NK-92 (cell line): ENCODE measurements around the gene SOBP.
"Not testable (repeated sequence)": the region's sequence is repeated elsewhere in the genome, so short reads cannot be mapped to it uniquely, and the experiment has no call there.

Source experiments
- DNase-seq: peaks from one replicate; lab custom pipeline; 2025; ENCODE audit not compliant: unreplicated experiment; lab: John Stamatoyannopoulos, UW

SOBP gene

DNA sequence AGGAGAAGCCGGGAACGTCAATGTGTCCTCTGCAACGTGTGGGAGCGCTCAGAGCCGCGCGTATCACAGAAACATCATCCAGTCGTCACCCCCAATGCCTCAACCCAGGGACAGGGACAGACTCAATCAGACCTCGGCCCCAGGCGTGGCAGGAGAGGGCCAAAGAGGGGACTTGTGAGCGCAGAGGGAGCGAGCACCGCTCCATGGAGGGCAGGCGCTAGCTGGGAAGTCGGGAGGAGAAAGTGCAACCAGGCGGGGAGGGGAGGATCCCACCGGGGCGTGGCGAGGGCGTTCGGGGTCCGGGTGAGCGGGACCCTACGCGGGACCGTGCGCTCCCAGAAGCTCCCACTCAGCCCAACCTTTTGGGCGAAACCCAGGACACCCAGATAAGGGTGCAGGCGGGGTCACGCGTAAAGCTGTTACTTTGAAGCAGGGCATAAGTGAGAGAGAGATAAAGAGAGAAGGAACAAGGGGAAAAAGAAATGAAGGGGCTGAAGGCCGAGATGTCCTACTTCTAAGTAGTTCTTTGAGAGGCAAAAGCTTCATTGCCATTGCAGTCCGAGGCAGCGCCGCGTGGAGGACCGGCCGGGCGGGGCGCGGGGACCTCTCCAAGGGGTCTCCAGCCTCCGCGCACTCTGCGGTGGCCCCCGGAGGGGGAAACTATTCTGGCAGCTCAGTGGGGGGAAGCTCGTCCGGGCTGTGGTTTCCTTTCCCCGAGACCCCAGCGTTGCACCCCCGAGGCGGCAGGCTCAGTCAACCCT, 862 bp upstream of the SOBP start:
- no peak for DNase-seq

GRCh38 chr6:107490566-107491137, 735 bp downstream of the SOBP start:
- DNase-seq = no peak

GRCh38 chr6:107491138-107491609, 1.3 kb downstream of the SOBP start:
- no peak for DNase-seq

GRCh38 chr6:107491760-107492660, 2.1 kb downstream of the SOBP start:
- no peak for DNase-seq

DNA sequence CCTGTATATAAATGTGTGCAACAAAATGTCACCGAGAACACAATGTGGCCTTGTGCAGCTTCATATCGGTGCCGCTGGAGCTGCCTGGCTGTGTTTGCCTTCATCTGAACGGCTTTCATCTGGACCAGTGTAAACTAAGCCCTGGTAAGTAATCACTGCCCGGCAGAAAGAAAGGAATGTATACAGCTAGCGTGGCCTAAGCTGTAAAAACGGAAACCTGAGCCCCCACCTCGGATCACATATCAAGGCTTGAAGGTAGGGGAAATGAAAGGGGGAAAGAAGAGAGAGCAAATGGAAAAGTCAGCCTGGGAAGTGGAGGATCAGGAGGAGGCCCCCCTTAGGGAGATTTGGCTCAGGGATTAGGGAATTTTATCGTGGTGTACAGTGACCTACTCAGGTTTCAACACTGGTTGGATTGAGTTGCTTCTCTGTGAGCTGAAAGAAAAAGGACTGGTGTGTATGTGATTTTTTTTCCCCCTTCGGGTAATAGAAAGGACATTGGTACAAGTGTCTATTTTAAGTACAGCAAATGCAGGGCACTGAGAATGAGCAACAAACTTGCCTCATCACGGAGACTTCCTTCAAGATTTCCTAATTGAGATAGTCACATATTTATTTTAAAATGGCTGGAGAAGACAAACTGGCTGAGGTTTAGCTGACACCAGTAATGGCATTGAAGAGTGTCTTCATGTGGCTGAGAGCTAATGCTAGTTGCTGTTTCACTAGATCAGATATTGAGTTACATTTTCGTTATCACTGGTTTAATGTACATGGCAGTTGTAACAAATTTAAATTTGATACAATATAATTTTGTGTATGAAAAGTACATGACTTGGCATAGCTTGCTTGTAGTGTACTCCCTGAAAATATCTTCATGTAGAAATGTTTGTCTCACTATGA, 3.5 kb downstream of the SOBP start:
- no peak for DNase-seq

DNA sequence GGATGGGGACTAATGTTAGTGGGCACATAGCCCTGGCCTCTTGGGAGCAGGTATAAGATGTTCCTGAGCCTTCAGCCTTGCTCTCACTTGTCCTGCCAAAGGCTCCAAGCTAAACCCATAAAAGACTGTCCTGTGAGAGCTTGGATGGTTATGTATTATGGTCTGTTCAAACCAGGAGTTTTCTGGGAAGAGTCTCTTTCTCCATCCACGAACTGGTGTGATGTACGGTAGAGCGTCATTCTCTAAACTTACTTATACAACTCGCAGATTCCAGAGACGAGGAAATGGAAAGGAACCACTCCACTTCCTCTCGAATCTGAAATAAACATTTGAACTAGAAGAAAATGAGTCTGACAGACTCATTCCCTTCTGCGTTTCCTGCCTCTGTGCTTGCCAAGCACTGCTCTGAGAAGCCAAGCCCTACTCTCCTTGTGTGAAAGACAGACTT, 5.3 kb downstream of the SOBP start:
- no peak for DNase-seq

- DNase-seq = no peak
Measured at GRCh38 chr6:107495971-107496370, 6.1 kb downstream of the SOBP start.

DNA sequence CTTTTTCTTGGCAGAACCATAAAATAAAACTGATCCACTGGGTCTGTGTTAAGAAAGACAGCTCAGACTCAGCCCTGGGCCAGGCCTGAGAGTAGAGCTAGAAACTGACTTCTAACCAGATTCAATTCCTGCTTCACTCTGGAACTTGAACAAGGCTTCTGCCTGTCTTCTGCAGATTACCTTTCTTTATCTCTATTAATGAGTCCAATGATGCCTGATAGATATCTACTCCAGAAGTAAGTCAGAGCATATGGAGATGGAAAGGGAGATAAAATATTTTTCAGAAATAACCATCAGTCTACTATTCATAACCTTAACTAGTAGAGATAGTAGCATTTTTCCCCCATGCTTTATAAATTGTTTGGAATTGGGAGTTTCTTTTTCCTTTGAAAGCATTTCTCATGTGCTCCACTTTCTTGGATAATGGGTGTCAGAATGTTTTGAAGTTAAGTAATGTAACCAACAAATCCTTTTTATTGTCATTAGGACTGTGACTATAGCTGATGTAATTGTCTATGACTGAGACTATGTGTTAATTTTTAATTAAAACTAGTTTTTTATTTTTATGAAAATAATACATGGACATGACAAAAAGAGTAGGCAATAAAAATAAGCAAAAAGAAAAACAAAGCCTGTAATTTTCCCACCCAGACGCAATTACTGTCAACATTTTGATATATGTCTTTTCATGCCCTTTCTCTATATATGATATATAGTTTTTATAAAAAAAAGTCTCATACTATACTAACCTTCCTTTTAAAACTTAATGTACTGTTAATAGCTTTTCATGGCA, 7.2 kb downstream of the SOBP start:
- no peak for DNase-seq

DNA sequence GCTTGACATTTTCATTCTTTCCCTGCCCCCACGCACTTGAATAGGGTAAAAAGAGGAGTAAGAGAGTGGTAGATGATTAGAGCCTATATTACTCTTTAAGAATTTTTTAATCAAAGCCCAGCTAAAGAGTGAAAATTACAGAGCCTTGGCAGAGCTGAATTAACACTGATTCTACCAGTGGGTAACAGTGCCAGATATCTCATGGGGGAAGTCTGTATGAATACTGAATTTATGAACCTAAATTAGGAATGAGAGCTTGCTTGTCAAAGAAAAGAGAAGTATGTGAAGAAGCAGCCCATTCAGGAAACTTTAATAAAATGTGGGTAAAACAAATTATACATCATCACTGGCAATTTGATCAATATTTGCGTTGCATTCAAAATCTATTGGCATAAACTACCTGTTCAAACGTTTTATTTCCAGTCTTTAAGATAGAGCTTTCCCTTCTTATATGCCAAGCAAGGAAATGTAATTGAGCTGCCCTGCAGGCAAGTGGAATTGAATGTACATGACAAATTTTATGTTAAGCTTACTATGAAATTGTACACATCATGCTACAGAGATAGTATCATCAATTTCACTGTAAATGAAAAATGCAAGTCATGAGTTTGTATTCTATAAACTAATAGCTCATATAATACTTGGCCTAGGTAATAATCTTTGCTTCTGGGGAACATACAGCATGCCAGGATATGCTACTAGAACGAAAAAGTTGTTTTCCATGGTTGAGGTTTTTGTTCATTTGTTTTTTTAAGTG, 14.5 kb downstream of the SOBP start:
- no peak for DNase-seq

GRCh38 chr6:107506145-107506544, 16.2 kb downstream of the SOBP start:
- no peak for DNase-seq

- no peak for DNase-seq
Measured at GRCh38 chr6:107509506-107509905, 19.6 kb downstream of the SOBP start.

DNA sequence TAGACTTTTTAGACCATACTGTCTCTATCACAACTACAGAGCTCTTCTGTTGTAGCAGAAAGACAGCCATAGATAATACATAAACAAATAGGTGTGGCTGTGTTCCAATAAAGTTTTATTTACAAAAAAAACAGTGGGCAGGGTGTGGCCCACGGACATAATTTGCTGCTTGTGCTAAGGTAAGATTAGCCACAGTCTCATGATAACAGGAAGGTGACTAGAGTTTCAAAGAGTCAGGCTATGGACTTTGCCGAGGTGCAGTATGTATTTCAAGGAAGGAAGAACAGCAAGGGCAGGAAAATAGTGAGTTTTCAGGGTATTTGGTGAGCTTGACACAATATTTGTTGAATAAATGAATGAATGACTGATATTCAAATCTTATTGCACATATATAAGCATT, 20.2 kb downstream of the SOBP start:
- no peak for DNase-seq

GRCh38 chr6:107511511-107511993, 21.6 kb downstream of the SOBP start:
- no peak for DNase-seq

DNA sequence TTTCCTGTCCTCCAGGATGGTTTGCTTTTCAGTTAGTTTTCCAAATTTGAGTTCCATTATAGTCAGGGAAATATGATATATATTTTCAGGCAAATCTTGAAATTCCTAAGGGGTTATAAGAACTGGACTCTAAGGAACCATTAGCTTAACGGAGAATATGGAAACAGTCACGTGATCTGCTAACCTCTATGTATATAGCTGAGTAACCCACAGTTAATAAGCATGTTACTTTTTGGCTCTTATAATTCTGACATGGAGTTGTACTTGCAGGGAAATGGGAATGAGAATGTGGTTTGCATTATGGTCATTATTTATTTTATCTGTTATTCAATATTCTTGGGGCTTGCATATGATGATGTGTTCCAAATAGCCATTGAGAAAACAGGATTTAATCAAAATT, 23.3 kb downstream of the SOBP start:
- DNase-seq = no peak

GRCh38 chr6:107515955-107516354, 26.0 kb downstream of the SOBP start:
- DNase-seq = no peak

GRCh38 chr6:107517274-107517673, 27.4 kb downstream of the SOBP start:
- no peak for DNase-seq

DNA sequence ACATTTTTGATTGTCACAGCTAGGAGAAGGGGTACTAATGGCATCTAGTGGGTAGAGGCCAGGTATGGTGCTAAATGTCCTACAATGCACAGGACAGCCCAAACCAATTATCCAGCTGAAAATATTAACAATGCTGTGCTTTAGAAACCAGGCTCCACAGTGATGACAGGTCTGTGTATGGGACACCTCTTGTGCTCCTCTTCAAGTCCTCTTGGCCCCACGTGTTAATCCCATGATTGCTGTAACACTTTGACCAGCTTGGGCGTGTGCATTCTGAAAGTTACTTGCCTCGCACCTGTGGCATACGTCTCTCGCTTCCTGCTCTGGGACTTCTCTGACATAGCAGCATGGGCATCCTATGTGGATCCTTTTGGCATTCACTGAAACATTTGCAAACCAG, 29.3 kb downstream of the SOBP start:
- not testable (repeated sequence) for DNase-seq

DNA sequence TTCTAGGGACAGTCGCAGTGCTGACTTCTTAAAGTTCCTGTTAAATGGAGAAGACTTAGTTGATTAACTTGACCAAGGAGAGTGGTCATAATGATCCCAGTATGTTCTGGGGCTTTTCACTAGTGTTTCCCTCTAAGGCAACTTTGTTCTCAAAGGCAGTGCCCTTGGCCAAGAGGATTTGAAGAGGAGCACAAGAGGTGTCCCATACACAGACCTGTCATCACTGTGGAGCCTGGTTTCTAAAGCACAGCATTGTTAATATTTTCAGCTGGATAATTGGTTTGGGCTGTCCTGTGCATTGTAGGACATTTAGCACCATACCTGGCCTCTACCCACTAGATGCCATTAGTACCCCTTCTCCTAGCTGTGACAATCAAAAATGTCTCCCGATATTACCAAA, 30.8 kb downstream of the SOBP start:
- not testable (repeated sequence) for DNase-seq
